C4-2B (cell line): ENCODE results near the gene NCSTN.

Experiments used
- CTCF ChIP-seq: fragments of 450-650 bp; conservative IDR thresholded peaks from 2 replicates; pipeline ENCODE4 v1.5.1; 2017; ENCODE audit warnings: mild to moderate bottlenecking
- ZFX ChIP-seq: fragments of 450-650 bp; IDR thresholded peaks from 2 replicates; pipeline ENCODE4 v1.6.1; 2017

- TF ChIP-seq CTCF (no peak), ZFX (no peak)
Measured at GRCh38 chr1:160338580-160338979, 4.6 kb upstream of the NCSTN start.
